HEK293 (cell line): ENCODE measurements around the gene UGT1A4.

ENCODE experiments used
- GLIS1 ChIP-seq: fragments of 450-650 bp; formaldehyde crosslinking; IDR thresholded peaks from 2 replicates; pipeline ENCODE4 v1.5.1; 2016; ENCODE audit warnings: missing biosample characterization, missing genetic modification characterization
- OSR2 ChIP-seq: fragments of 450-650 bp; formaldehyde crosslinking; IDR thresholded peaks from 2 replicates; pipeline ENCODE4 v1.5.1; 2016; ENCODE audit warnings: missing biosample characterization, missing genetic modification characterization
- ZNF23 ChIP-seq: fragments of 450-650 bp; formaldehyde crosslinking; IDR thresholded peaks from 2 replicates; pipeline ENCODE4 v1.5.1; 2016; ENCODE audit warnings: missing biosample characterization, missing genetic modification characterization, borderline replicate concordance
- ZNF549 ChIP-seq: fragments of 450-650 bp; IDR thresholded peaks from 2 replicates; pipeline ENCODE4 v1.5.1; 2018; ENCODE audit warnings: missing biosample characterization, missing genetic modification characterization, mild to moderate bottlenecking, inconsistent platforms, moderate library complexity
- ZNF560 ChIP-seq: fragments of 450-650 bp; formaldehyde crosslinking; IDR thresholded peaks from 2 replicates; pipeline ENCODE4 v1.5.1; 2017; ENCODE audit warnings: missing biosample characterization, missing genetic modification characterization, borderline replicate concordance
- TF ChIP-seq, protein P1 (sequence below): fragments of 450-650 bp; formaldehyde crosslinking; IDR thresholded peaks from 2 replicates; pipeline ENCODE4 v1.5.1; 2016; ENCODE audit warnings: missing biosample characterization, missing genetic modification characterization
- TF ChIP-seq, protein P2 (sequence below): fragments of 450-650 bp; formaldehyde crosslinking; IDR thresholded peaks from 2 replicates; pipeline ENCODE4 v1.5.1; 2016; ENCODE audit warnings: missing biosample characterization, missing genetic modification characterization

DNA sequence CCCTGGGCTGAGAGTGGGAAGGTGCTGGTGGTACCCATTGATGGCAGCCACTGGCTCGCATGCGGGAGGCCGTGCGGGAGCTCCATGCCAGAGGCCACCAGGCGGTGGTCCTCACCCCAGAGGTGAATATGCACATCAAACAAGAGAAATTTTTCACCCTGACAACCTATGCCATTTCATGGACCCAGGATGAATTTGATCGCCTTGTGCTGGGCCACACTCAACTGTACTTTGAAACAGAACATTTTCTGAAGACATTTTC, 28.7 kb downstream of the UGT1A4 start:
- TF ChIP-seq, protein P1, sequence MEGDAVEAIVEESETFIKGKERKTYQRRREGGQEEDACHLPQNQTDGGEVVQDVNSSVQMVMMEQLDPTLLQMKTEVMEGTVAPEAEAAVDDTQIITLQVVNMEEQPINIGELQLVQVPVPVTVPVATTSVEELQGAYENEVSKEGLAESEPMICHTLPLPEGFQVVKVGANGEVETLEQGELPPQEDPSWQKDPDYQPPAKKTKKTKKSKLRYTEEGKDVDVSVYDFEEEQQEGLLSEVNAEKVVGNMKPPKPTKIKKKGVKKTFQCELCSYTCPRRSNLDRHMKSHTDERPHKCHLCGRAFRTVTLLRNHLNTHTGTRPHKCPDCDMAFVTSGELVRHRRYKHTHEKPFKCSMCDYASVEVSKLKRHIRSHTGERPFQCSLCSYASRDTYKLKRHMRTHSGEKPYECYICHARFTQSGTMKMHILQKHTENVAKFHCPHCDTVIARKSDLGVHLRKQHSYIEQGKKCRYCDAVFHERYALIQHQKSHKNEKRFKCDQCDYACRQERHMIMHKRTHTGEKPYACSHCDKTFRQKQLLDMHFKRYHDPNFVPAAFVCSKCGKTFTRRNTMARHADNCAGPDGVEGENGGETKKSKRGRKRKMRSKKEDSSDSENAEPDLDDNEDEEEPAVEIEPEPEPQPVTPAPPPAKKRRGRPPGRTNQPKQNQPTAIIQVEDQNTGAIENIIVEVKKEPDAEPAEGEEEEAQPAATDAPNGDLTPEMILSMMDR = no peak
- TF ChIP-seq ZNF549 (tag by site-specific recombination) (no peak), ZNF560 (tag by site-specific recombination) (no peak), OSR2 (tag by site-specific recombination) (no peak), GLIS1 (no peak), ZNF23 (no peak)
- TF ChIP-seq, protein P2, sequence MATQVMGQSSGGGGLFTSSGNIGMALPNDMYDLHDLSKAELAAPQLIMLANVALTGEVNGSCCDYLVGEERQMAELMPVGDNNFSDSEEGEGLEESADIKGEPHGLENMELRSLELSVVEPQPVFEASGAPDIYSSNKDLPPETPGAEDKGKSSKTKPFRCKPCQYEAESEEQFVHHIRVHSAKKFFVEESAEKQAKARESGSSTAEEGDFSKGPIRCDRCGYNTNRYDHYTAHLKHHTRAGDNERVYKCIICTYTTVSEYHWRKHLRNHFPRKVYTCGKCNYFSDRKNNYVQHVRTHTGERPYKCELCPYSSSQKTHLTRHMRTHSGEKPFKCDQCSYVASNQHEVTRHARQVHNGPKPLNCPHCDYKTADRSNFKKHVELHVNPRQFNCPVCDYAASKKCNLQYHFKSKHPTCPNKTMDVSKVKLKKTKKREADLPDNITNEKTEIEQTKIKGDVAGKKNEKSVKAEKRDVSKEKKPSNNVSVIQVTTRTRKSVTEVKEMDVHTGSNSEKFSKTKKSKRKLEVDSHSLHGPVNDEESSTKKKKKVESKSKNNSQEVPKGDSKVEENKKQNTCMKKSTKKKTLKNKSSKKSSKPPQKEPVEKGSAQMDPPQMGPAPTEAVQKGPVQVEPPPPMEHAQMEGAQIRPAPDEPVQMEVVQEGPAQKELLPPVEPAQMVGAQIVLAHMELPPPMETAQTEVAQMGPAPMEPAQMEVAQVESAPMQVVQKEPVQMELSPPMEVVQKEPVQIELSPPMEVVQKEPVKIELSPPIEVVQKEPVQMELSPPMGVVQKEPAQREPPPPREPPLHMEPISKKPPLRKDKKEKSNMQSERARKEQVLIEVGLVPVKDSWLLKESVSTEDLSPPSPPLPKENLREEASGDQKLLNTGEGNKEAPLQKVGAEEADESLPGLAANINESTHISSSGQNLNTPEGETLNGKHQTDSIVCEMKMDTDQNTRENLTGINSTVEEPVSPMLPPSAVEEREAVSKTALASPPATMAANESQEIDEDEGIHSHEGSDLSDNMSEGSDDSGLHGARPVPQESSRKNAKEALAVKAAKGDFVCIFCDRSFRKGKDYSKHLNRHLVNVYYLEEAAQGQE (tag by site-specific recombination) = no peak
